ENCODE results near the gene SPTLC2.

DNA sequence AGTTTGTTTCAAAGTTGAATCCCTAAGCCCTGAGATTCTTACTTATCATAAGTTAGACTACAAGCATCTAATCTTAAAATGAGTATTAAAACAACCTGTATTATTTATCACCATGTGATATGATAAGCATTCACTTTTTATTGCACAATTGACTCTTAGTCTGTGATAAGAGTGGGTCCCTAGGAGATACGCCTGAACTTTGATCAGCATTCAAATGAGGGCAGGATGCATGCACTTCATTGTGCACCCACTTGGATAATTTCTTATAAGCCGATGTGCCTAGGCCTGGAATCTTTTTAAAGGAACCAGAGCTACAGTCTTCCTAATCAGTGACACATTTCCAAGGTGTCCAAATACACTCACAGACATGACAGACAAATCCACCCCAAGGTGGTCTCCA lies 31.4 kb upstream of the SPTLC2 start:
- TF ChIP-seq, protein P1, sequence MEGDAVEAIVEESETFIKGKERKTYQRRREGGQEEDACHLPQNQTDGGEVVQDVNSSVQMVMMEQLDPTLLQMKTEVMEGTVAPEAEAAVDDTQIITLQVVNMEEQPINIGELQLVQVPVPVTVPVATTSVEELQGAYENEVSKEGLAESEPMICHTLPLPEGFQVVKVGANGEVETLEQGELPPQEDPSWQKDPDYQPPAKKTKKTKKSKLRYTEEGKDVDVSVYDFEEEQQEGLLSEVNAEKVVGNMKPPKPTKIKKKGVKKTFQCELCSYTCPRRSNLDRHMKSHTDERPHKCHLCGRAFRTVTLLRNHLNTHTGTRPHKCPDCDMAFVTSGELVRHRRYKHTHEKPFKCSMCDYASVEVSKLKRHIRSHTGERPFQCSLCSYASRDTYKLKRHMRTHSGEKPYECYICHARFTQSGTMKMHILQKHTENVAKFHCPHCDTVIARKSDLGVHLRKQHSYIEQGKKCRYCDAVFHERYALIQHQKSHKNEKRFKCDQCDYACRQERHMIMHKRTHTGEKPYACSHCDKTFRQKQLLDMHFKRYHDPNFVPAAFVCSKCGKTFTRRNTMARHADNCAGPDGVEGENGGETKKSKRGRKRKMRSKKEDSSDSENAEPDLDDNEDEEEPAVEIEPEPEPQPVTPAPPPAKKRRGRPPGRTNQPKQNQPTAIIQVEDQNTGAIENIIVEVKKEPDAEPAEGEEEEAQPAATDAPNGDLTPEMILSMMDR (CRISPR knock-in tag; IDR thresholded peaks at IDR 0.05), result no peak
- TF ChIP-seq SAP130 (CRISPR knock-in tag; IDR thresholded peaks at IDR 0.05; ENCODE audit: low read depth) (no peak), ZNF577 (CRISPR knock-in tag; IDR thresholded peaks at IDR 0.05; ENCODE audit: borderline replicate concordance, low read depth) (no peak), IKZF4 (CRISPR knock-in tag; IDR thresholded peaks at IDR 0.05; ENCODE audit: borderline replicate concordance, low read depth, not compliant biosample characterization) (no peak), RARG (CRISPR knock-in tag; IDR thresholded peaks at IDR 0.05; ENCODE audit: low read depth) (no peak), ZBTB21 (CRISPR knock-in tag; IDR thresholded peaks at IDR 0.05) (no peak), ZBTB3 (CRISPR knock-in tag; IDR thresholded peaks at IDR 0.05; ENCODE audit: borderline replicate concordance, low read depth) (no peak), ZNF740 (CRISPR knock-in tag; IDR thresholded peaks at IDR 0.05) (no peak), POLR2A (IDR thresholded peaks at IDR 0.05; ENCODE audit: insufficient read depth in 1 of 2, low read depth in 2 of 2, low read length in 2 of 2) (no peak), XBP1 (CRISPR knock-in tag; IDR thresholded peaks at IDR 0.05) (no peak), BRF2 (CRISPR knock-in tag; IDR thresholded peaks at IDR 0.05) (no peak)
- TF ChIP-seq, protein P2, sequence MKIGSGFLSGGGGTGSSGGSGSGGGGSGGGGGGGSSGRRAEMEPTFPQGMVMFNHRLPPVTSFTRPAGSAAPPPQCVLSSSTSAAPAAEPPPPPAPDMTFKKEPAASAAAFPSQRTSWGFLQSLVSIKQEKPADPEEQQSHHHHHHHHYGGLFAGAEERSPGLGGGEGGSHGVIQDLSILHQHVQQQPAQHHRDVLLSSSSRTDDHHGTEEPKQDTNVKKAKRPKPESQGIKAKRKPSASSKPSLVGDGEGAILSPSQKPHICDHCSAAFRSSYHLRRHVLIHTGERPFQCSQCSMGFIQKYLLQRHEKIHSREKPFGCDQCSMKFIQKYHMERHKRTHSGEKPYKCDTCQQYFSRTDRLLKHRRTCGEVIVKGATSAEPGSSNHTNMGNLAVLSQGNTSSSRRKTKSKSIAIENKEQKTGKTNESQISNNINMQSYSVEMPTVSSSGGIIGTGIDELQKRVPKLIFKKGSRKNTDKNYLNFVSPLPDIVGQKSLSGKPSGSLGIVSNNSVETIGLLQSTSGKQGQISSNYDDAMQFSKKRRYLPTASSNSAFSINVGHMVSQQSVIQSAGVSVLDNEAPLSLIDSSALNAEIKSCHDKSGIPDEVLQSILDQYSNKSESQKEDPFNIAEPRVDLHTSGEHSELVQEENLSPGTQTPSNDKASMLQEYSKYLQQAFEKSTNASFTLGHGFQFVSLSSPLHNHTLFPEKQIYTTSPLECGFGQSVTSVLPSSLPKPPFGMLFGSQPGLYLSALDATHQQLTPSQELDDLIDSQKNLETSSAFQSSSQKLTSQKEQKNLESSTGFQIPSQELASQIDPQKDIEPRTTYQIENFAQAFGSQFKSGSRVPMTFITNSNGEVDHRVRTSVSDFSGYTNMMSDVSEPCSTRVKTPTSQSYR (CRISPR knock-in tag; IDR thresholded peaks at IDR 0.05; ENCODE audit: borderline replicate concordance), result no peak
- TF ChIP-seq, protein P3, sequence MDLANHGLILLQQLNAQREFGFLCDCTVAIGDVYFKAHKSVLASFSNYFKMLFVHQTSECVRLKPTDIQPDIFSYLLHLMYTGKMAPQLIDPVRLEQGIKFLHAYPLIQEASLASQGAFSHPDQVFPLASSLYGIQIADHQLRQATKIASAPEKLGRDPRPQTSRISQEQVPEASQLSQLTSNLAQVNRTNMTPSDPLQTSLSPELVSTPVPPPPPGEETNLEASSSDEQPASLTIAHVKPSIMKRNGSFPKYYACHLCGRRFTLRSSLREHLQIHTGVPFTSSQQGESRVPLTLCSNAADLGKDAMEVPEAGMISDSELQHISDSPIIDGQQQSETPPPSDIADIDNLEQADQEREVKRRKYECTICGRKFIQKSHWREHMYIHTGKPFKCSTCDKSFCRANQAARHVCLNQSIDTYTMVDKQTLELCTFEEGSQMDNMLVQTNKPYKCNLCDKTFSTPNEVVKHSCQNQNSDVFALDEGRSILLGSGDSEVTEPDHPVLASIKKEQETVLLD (CRISPR knock-in tag; IDR thresholded peaks at IDR 0.05; ENCODE audit: low read depth), result no peak
